ENCODE measurements around the gene FKBP1B. TPM values are rescaled to one million over a fixed set of nuclear protein-coding genes. Genes with fewer than 3 reads are reported as not detected.

Gene FKBP1B
- total RNA-seq, 1 experiment from 2014 or later = 58.6 TPM

DNA sequence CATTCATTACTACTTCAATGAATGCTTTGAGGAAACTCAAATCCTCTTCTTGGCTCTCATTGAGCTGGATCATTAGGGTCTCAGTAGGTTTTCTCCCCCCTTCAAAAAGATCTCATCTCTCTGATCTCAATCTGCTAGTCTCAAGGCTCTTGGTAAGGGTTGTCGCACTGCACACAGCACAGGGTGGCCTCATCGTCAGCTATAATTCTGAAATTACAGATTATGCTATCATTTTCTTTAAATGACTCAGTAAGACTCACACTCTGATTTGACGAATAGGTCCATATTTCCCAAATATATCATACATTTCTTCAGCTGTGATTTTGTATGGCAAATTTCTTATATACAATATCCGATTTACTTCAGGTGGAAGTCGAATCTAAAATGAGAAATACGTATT, 24.3 kb downstream of the FKBP1B start:
- TF ChIP-seq, protein P1, sequence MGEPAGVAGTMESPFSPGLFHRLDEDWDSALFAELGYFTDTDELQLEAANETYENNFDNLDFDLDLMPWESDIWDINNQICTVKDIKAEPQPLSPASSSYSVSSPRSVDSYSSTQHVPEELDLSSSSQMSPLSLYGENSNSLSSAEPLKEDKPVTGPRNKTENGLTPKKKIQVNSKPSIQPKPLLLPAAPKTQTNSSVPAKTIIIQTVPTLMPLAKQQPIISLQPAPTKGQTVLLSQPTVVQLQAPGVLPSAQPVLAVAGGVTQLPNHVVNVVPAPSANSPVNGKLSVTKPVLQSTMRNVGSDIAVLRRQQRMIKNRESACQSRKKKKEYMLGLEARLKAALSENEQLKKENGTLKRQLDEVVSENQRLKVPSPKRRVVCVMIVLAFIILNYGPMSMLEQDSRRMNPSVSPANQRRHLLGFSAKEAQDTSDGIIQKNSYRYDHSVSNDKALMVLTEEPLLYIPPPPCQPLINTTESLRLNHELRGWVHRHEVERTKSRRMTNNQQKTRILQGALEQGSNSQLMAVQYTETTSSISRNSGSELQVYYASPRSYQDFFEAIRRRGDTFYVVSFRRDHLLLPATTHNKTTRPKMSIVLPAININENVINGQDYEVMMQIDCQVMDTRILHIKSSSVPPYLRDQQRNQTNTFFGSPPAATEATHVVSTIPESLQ (CRISPR knock-in tag; IDR thresholded peaks at IDR 0.05) = no peak
- TF ChIP-seq ZNF423 (CRISPR knock-in tag; IDR thresholded peaks at IDR 0.05) = no peak
- no peak overlapping the region; the same call in 1 of the 2 replicates for H3K4me3 Mint-ChIP-seq
- peaks cover 25% of the 10 kb centered on the region for H3K36me3 Mint-ChIP-seq
- CTCF ChIA-PET = interaction anchor here (1.0 to 2.2 kb wide), 2 partner anchors 10 to 13 kb away, joined by 5 to 13 read pairs; partner anchors contain the start of gene TP53I3
- no peaks in the 10 kb centered on the region for H3K27me3 Mint-ChIP-seq (ENCODE audit: low read depth)
- POLR2A ChIA-PET = no interaction called here
- H3K27ac Mint-ChIP-seq = no peak overlapping the region
- H3K4me1 Mint-ChIP-seq = peaks cover 21% of the 10 kb centered on the region
- DNase-seq (ENCODE audit: low spot score) = no peak
- no peak for ATAC-seq
- H3K9me3 Mint-ChIP-seq = no peaks in the 10 kb centered on the region

DNA sequence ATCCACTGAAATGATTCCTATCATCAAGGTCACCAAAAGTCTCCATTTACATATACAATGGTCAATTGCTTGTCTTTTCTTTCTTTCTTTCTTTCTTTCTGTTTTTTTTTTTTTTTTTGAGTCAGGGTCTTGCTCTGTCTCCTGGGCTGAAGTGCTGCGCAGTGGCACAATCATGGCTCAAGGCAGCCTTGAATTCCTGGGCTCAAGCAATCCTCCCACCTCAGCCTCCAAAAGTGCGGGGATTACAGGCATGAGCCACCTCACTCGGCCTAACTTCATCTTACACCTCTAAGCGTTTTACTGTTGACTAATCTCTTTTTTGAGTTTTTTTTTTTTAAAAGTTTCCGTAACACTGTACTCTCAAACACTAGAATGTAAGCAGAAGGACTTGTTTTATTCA, 25.7 kb downstream of the FKBP1B start:
- Mint-ChIP-seq H3K27ac (peak overlapping the region; percentile 99), H3K36me3 (peaks cover 31% of the 10 kb centered on the region), H3K27me3 (ENCODE audit: low read depth) (no peaks in the 10 kb centered on the region), H3K4me1 (peaks cover 21% of the 10 kb centered on the region), H3K4me3 (peak overlapping the region; percentile 96), H3K9me3 (no peaks in the 10 kb centered on the region)
- ChIA-PET CTCF (interaction anchor here (1.9 kb wide), 1 partner anchor 9 kb away, joined by 12 read pairs; the partner anchor contains the start of gene TP53I3), POLR2A (no interaction called here)
- ATAC-seq (no peak), DNase-seq (ENCODE audit: low spot score) (no peak)
- TF ChIP-seq MXD4 (CRISPR knock-in tag; IDR thresholded peaks at IDR 0.05; ENCODE audit: borderline replicate concordance) (no peak), ZNF671 (CRISPR knock-in tag; IDR thresholded peaks at IDR 0.05) (no peak), TEAD1 (CRISPR knock-in tag; IDR thresholded peaks at IDR 0.05) (no peak), NFYB (CRISPR knock-in tag; conservative IDR thresholded peaks at IDR 0.05; ENCODE audit: low read depth) (no peak)
- TF ChIP-seq, protein P2, sequence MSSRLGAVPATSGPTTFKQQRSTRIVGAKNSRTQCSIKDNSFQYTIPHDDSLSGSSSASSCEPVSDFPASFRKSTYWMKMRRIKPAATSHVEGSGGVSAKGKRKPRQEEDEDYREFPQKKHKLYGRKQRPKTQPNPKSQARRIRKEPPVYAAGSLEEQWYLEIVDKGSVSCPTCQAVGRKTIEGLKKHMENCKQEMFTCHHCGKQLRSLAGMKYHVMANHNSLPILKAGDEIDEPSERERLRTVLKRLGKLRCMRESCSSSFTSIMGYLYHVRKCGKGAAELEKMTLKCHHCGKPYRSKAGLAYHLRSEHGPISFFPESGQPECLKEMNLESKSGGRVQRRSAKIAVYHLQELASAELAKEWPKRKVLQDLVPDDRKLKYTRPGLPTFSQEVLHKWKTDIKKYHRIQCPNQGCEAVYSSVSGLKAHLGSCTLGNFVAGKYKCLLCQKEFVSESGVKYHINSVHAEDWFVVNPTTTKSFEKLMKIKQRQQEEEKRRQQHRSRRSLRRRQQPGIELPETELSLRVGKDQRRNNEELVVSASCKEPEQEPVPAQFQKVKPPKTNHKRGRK (CRISPR knock-in tag; IDR thresholded peaks at IDR 0.05; ENCODE audit: borderline replicate concordance) = no peak
- TF ChIP-seq, protein P3, sequence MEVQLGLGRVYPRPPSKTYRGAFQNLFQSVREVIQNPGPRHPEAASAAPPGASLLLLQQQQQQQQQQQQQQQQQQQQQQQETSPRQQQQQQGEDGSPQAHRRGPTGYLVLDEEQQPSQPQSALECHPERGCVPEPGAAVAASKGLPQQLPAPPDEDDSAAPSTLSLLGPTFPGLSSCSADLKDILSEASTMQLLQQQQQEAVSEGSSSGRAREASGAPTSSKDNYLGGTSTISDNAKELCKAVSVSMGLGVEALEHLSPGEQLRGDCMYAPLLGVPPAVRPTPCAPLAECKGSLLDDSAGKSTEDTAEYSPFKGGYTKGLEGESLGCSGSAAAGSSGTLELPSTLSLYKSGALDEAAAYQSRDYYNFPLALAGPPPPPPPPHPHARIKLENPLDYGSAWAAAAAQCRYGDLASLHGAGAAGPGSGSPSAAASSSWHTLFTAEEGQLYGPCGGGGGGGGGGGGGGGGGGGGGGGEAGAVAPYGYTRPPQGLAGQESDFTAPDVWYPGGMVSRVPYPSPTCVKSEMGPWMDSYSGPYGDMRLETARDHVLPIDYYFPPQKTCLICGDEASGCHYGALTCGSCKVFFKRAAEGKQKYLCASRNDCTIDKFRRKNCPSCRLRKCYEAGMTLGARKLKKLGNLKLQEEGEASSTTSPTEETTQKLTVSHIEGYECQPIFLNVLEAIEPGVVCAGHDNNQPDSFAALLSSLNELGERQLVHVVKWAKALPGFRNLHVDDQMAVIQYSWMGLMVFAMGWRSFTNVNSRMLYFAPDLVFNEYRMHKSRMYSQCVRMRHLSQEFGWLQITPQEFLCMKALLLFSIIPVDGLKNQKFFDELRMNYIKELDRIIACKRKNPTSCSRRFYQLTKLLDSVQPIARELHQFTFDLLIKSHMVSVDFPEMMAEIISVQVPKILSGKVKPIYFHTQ (CRISPR knock-in tag; IDR thresholded peaks at IDR 0.05) = no peak
- TF ChIP-seq, protein P4, sequence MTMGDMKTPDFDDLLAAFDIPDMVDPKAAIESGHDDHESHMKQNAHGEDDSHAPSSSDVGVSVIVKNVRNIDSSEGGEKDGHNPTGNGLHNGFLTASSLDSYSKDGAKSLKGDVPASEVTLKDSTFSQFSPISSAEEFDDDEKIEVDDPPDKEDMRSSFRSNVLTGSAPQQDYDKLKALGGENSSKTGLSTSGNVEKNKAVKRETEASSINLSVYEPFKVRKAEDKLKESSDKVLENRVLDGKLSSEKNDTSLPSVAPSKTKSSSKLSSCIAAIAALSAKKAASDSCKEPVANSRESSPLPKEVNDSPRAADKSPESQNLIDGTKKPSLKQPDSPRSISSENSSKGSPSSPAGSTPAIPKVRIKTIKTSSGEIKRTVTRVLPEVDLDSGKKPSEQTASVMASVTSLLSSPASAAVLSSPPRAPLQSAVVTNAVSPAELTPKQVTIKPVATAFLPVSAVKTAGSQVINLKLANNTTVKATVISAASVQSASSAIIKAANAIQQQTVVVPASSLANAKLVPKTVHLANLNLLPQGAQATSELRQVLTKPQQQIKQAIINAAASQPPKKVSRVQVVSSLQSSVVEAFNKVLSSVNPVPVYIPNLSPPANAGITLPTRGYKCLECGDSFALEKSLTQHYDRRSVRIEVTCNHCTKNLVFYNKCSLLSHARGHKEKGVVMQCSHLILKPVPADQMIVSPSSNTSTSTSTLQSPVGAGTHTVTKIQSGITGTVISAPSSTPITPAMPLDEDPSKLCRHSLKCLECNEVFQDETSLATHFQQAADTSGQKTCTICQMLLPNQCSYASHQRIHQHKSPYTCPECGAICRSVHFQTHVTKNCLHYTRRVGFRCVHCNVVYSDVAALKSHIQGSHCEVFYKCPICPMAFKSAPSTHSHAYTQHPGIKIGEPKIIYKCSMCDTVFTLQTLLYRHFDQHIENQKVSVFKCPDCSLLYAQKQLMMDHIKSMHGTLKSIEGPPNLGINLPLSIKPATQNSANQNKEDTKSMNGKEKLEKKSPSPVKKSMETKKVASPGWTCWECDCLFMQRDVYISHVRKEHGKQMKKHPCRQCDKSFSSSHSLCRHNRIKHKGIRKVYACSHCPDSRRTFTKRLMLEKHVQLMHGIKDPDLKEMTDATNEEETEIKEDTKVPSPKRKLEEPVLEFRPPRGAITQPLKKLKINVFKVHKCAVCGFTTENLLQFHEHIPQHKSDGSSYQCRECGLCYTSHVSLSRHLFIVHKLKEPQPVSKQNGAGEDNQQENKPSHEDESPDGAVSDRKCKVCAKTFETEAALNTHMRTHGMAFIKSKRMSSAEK (CRISPR knock-in tag; IDR thresholded peaks at IDR 0.05; ENCODE audit: borderline replicate concordance) = no peak
- TF ChIP-seq, protein P5, sequence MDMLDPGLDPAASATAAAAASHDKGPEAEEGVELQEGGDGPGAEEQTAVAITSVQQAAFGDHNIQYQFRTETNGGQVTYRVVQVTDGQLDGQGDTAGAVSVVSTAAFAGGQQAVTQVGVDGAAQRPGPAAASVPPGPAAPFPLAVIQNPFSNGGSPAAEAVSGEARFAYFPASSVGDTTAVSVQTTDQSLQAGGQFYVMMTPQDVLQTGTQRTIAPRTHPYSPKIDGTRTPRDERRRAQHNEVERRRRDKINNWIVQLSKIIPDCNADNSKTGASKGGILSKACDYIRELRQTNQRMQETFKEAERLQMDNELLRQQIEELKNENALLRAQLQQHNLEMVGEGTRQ (CRISPR knock-in tag; IDR thresholded peaks at IDR 0.05) = no peak
- TF ChIP-seq, protein P1 (CRISPR knock-in tag; IDR thresholded peaks at IDR 0.05) = no peak
- TF ChIP-seq, protein P6, sequence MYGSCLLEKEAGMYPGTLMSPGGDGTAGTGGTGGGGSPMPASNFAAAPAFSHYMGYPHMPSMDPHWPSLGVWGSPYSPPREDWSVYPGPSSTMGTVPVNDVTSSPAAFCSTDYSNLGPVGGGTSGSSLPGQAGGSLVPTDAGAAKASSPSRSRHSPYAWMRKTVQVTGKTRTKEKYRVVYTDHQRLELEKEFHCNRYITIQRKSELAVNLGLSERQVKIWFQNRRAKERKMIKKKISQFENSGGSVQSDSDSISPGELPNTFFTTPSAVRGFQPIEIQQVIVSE (CRISPR knock-in tag; IDR thresholded peaks at IDR 0.05; ENCODE audit: borderline replicate concordance) = no peak
